ENCODE data around the gene SLC9A1.

The SLC9A1 gene

DNA sequence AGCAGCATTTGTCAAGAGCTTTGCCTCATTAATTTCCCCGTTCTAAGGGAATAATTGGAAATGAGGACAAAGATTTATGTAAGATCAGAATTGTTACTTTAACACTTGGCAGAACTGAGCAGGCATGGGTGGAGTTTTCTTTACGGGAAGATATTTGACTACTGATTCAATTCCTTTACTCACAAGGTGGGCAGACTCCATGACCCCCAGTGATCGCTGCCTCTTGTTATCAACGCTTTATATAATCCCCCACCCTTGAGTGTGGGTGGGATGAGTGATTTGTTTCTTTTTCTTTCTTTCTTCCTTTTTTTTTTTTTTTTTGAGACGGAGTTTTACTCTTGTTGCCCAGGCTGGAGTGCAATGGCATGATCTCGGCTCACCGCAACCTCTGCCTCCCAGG is 77.0 kb downstream of the SLC9A1 start:
- DNase-seq (ENCODE audit: low read depth in 4 of 4, low spot score in 1 of 4), result no peak

DNA sequence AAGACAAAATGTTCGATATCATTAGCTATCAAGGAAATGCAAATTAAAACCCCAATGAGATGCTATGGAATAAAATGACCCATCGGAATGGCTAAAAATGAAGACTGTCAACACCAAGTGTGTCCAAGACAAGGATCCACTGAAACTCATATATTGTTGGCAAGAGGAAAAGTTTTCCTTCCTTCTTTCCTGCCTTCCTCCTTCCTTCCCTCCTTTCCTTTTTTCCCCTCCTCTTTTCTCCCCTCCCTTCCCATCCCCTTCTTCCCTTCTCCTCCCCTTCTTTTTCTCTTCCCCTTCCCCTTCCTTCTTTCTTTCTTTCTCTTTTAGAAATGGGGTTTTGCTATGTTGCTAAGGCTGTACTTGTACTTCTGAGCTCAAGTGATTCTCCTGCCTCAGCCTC is 78.1 kb downstream of the SLC9A1 start:
- DNase-seq (ENCODE audit: low read depth in 4 of 4, low spot score in 1 of 4), result no peak

DNA sequence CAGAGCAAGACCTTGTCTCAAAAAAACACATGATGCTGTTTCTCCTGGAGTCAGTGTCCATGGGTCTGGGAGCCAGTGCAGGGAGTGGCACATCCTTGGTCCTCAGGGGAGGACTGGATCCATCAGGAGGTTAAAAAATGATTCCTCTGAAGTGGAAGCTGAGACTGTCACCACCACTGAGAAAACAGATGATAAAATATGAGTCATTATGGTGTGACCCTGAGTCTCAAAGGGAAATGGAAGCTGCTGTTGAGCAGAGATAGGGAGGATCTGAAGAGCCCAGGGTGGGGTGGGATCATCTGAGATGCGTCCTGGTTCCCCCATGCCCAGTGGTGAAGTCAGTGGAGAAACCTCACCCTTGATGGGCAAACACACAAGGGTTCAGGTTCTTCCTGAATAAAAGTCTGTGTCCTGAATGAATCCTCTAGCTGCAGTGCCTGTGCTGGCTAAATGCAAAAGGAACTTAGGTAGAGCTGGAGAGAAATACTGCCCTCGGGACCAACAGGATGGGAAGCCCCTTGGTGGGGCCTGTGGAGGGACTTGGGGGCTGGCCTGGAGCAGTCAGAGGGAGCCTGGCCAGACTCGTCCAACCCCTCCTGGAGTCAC is 80.6 kb downstream of the SLC9A1 start:
- no peak for DNase-seq (ENCODE audit: low read depth in 4 of 4, low spot score in 1 of 4)

DNA sequence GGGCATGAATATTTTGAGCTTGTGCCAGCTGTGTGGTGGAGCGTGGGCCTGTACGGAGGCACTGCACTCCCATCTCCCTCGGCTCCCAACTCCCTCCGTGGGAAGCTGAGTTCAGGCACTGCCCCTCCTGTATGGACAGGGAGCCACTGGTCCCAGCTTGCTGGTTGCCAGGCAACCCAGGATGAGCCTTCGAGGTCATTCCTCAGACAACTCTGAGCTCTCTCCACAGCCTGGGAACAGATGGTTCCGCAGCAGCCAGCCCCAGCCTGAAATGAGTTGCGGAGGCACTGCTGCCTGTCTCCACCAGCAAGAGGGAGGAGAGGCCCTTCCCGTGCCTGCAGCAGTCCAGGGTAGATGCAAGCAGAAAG is 83.9 kb downstream of the SLC9A1 start:
- no peak for DNase-seq (ENCODE audit: low read depth in 4 of 4, low spot score in 1 of 4)

DNA sequence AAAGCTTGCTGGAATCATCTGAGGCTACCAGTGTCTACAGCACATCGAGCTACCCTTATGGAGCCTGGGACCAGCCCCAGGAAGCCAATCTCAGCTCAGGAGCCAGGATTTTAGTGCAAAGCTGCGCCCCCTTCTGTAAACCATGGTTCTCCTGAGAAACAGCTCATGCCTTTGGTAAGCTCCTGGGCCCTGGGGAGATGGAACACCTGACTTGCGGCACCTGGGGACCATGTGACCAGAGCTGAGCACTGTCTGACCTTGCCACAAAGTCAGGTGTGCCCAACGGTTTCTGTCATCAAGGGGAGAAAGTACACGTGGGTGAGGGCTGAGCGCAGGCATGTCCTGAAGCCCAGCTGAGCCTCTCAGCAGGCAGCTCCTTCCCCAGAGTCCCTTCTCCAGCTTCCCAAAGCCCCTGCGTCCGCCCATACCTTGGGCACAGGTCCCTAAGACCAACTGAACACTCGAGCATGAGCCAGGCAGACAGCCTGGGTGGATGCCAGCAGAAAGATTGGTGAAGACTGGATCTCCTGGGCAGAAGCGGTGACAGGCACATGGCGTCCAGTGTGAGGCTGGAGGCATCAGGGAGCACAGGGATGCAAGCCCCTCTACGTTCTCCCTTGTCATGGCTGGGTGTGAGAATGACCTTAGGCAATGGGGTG is 84.4 kb downstream of the SLC9A1 start:
- DNase-seq (ENCODE audit: low read depth in 4 of 4, low spot score in 1 of 4), result no peak

DNA sequence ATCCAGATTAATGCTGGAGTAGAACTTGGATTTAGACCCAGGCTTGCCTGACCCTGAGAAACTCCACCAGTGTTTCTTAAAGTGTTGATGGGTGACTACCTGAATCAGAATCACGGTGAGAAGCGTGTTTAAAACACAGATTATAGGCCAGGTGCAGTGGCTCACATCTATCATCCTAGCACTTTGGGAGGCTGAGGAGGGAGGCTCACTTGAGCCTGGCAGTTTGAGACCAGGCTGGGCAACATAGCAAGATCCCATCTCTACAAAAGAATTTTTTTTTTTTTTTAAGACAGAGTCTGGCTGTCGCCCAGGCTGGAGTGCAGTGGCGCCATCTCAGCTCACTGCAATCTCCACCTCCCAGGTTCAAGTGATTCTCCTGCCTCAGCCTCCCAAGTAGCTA is 86.0 kb downstream of the SLC9A1 start:
- no peak for DNase-seq (ENCODE audit: low read depth in 4 of 4, low spot score in 1 of 4)

DNA sequence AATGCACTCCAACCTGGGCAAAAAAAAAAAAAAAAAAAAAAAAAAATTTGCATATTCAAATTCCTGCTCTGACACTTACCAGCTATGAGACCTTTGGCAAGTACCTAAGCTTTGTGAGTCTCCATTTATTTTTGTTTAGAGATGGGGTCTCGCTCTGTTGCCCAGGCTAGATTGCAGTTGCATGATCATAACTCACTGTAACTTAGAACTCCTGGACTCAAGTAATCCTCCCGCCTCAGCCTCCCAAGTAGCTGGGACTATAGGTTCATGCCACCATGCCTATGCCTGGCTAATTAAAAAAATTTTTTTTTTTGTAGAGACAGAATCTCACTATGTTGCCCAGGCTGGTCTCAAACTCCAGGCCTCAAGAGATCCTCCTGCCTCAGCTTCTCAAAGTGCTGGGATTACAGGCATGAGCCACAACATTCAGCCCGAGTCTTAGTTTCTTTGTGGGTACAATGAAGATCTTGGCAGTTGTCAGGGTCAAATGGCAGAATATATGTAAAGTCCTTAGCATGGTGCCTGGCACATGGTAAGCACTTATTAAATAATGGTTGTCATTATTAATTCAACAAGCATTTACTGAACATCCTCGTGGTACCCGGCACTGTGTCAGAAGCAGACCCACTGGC is 88.8 kb downstream of the SLC9A1 start:
- no peak for DNase-seq (ENCODE audit: low read depth in 4 of 4, low spot score in 1 of 4)

DNA sequence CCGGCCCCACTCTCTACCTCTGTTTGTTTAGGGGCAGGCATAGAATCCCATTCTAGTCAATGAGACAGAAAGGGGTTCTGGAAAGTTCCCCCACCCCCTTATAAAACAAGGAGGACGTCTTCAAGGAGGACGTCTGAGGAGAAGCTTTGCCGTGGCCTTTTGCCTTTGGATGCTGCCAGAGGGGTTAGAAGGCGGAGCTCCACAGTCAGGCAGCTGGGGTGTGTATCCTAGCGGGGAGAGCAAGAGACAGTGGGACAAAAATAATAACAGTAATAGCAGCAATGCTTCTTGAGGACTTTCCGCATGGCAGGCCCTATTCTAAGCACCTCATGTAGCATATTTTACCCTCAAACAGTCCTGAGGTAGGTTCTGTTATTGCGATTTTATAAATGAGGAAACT is 94.0 kb downstream of the SLC9A1 start:
- no peak for DNase-seq (ENCODE audit: low read depth in 4 of 4, low spot score in 1 of 4)

DNA sequence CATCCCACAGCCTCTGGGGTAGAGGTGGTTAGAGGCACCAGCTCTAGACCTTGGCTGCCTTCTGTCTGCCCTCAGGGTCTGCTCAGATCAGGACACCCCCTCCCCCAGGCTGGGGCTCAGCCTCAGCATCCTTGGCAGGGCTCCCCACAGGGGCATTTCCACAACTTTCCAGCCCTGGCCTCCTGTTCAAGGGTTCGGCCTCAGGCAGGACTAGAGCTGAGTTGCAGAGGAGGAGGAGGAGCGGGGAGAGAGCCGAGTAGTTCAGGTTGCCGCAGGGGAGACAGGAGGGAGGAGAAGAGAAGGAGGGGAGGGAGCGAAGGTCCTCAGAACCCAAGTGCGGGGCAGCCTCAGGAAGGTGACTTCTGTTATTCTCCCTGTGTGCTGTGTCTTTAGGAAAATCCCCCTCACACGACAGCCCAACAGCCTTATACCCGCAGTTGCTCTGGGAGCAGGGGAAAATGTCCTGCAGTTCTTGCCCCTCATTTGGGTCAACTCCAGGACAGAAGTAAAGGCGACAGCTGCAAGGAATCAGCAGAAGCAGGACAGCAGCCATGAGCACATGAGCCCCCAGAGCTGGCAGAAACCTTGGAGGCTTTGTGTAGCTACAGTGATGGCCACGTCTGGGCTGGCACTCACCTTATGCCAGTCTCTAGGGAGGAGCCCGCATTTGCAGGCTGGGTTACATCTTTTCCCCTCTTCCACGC is 95.8 kb downstream of the SLC9A1 start:
- no peak for DNase-seq (ENCODE audit: low read depth in 4 of 4, low spot score in 1 of 4)

DNA sequence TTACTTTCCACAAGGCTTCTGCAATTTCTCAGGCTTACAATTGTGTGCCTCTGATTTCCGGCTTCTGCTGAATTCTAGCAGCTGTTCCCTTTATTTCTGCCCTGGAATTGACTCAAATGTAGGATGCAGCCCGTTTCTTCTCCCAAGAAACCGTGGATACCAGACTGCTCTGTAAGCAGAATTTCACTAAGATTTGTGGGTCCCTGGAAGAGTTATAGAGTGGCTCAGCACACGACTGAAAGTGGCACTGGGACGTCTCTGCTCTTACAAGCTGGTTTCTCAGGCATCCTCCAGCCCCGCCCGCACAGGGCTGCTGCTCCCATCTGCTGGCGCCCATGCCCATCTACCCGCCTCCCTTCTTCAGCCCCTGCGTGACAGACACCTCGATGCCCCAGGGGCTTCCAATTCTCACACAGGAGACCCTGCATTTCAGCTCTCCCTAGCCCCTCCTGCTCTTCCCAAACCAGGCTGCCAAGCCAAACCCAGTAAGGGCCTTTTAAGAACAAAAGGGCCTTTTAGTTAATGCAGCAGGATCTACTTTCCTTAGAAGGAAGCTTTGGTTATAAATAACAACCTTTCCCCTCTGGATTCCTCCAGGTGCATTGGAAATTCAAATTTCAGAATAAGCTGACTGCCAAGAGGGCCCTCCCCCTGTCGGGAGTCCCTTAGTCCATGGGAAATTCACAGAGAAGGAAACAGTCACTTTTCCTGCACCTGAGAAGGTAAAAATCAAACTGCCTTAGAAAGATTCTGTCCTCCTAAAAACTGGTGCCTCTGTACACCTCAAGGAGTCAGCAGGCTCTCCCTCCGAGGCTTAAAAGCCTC is 96.9 kb downstream of the SLC9A1 start:
- no peak for DNase-seq (ENCODE audit: low read depth in 4 of 4, low spot score in 1 of 4)

DNA sequence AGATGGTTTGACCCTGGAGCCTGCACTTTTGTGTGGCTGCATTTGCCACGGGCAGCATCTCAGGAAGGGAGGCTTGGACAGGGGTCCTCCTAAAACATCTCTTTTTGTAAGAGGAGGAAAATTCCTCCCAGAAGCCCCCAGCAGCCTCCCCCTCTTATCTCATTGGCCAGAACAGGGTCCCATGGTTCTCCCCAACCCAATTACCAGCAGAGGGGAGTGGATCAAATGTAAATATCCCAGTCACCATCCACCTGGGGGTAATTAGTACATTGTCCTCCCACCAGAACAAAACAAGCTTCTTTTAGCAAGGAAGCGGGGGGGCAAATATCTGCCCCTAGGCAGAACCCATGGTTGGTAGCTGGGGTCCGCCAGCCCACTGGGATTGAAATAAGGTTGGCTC is 97.5 kb downstream of the SLC9A1 start:
- no peak for DNase-seq (ENCODE audit: low read depth in 4 of 4, low spot score in 1 of 4)

DNA sequence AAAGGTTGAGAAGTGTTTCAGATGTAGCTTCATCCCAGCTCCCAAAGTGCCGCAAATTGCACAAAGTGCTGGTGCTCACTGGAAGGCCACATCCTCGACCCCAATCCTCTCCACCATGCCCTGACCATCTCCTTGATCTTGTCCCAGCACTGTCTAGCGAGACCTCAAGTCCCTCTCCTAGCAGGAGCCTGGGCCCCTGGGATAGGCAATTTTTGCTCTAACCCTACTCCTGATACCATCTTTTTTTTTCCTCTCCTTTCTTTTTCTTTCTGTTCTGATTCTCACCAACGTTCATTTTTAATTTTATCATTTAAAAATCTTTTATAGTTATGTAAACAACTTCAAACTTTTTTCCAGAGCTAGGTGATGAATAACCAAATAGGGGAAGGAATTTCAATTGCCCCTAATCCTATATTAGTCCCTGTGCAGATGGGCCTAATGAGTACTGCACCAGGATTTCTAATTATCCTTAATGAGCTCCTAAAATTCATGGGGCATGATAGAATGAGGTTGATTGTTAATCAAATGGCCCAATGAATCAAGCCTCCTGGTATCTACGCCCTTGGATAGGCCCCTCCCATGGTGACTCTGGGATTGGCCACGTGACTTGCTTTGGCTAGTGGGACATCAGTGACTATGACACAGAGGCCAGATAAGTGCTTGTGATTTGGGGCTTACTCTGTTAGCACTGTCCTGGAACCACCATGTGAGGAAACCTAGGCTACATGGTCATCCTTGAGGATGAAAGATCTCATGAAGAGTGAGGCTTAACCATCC is 100.8 kb downstream of the SLC9A1 start:
- DNase-seq (ENCODE audit: low read depth in 4 of 4, low spot score in 1 of 4), result no peak

DNA sequence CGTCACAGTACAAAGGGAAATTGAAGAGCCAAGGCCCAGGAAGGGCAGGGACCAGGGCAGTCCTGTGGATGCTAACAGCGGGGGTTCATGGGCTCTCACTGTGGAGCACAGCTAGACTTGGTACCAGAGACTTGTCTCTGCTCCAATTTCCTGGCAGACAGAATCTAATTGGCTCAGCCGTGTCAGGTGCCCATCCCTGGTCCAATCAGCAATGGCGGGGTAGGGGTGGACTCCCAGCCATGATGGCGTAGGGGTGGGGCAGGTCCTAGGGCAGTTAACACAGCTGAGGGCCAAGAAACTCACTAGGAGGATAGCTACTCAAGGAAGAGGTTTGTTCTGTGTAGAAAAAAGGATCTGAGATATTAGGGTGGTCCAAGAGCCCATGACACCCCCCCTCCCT is 102.4 kb downstream of the SLC9A1 start:
- DNase-seq (ENCODE audit: low read depth in 4 of 4, low spot score in 1 of 4), result no peak

DNA sequence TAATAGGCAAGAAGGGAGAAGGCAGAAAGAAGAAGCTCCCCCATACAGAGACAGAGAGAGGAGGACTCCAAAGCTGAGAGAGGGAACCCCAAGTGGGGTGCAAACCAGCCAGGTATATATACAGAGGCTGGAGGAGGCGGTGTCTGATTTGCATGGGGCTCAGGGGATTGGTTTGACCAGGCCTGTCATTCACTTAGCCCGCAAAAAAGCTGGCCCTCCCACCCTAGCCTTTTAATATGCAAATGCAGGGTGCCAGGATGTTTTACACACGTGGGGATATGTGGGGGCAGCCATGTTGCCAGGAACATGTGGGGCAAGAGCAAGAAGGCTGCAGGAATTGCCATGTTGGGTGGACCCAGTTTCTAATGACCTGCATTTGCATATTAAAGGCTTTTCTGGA is 105.3 kb downstream of the SLC9A1 start:
- no peak for DNase-seq (ENCODE audit: low read depth in 4 of 4, low spot score in 1 of 4)

DNA sequence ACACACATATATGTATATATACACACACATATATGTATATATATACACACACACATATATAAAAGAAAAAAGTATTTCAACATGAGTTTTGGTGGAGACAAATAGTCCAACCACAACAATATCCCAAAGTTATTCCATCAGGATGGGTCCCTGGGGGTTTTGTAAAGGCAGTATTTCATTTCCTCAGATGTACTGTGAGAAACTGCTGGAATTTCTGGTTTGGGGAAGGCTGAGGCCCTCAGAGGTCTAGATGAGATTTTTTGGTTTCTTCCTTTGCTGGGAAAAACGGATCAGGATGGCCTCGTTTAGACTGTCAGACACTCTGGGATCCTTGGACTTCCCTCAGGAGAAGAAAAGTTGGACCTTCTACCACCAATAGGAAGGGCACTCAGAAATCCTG is 105.8 kb downstream of the SLC9A1 start:
- DNase-seq (ENCODE audit: low read depth in 4 of 4, low spot score in 1 of 4), result no peak

Measured in stimulated activated CD4-positive, alpha-beta T cell treated with anti-CD3 and anti-CD28 coated beads, Interleukin-1b, Interleukin-23, amount 100 ng/mL, for 24 hours (primary cell).